D721Med (cell line): ENCODE measurements around the gene FANCE.

Source experiments
- DNase-seq: peaks from one replicate; pipeline ENCODE4 v3.0.0; 2011; ENCODE audit warnings: low spot score; ENCODE audit not compliant: insufficient read length
- FAIRE-seq: peaks from 2 replicates; lab custom pipeline; 2011; peaks lifted over from hg19 to GRCh38; lab: Jason Lieb, UNC
- TF ChIP-seq, protein P1 (sequence below): IDR thresholded peaks from 2 replicates; pipeline ENCODE4 v1.5.1; 2012; ENCODE audit warnings: mild to moderate bottlenecking, control low read depth; ENCODE audit not compliant: insufficient read depth; ENCODE audit errors: missing control alignments

The FANCE gene

DNA sequence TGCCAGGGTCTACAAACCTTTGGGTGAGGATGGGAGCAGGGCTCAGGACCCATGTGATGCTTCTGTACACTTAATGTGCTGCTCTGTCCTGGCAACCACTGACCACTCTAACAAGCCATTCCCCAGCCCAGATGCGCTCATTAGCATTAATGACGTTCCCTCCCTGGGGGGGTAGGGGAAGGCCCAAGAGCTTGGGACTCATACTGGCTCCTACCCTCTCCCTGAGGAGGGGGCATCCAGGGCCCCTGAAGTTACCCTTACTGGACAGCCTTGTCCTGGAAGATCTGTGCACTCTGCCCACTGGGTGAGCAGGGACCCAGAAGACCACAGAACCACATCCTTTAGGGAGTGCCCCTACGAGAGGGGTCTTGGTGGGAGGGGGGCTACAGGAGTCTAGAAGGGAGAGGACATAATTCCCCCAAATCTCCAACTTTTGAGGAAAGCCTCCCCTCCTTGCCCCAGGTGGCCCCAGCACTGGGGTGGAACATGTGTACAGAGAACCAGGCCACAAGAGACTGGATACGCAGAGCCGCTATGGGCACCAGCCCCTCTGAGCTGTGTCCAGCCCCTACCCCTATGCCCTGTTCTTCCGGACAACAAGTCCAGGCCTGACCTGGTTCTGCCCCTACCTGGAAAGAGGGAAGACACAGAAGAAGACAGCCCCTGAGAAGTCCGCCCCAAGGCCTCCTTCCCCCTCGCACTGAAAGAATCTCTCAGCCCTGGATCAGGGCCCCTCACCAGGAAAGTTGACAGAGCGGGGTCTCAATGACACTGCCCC is 43.3 kb downstream of the FANCE start:
- TF ChIP-seq, protein P1, sequence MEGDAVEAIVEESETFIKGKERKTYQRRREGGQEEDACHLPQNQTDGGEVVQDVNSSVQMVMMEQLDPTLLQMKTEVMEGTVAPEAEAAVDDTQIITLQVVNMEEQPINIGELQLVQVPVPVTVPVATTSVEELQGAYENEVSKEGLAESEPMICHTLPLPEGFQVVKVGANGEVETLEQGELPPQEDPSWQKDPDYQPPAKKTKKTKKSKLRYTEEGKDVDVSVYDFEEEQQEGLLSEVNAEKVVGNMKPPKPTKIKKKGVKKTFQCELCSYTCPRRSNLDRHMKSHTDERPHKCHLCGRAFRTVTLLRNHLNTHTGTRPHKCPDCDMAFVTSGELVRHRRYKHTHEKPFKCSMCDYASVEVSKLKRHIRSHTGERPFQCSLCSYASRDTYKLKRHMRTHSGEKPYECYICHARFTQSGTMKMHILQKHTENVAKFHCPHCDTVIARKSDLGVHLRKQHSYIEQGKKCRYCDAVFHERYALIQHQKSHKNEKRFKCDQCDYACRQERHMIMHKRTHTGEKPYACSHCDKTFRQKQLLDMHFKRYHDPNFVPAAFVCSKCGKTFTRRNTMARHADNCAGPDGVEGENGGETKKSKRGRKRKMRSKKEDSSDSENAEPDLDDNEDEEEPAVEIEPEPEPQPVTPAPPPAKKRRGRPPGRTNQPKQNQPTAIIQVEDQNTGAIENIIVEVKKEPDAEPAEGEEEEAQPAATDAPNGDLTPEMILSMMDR: no peak
- DNase-seq (no peak), FAIRE-seq (no peak)

DNA sequence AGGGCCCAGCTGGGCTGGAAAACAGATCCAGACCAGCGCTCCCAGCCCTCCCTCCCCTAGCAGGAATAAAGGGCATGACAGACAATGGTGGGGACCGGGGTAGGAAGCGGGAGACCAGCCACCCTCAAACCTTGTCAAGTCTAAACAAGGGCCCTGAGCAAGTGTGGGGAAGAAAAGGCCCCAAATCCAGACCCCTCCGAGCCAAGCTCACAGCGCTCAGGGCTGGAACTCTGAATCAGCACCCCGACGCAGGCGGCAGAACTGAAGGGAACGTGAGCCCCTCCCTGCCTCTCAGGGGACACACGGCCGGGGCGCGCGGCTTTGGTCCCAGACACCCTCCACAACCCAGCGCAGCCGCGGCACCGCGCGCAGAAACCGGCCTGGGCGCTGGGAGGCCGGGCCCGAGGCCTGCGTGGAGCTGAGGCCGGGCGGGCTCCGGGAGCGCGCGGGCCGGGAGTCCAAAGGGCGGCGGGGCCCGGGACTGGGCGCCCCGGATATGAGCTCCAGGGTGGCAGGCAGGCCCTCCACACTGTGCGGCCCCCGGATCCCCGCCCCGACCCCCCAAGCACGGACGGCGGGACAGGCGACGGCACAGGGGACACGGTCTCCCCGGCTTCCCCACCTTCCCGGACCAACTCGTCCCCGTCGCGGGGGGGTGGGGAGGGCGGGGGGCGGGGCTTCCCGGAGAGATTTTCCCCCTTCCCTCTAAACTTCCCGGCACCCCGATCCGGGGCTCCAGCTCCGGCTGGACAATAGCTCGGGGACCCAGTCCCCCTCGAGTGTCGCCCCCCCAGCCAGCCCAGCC is 44.1 kb downstream of the FANCE start:
- FAIRE-seq (no peak), DNase-seq (peak; percentile 74)

DNA sequence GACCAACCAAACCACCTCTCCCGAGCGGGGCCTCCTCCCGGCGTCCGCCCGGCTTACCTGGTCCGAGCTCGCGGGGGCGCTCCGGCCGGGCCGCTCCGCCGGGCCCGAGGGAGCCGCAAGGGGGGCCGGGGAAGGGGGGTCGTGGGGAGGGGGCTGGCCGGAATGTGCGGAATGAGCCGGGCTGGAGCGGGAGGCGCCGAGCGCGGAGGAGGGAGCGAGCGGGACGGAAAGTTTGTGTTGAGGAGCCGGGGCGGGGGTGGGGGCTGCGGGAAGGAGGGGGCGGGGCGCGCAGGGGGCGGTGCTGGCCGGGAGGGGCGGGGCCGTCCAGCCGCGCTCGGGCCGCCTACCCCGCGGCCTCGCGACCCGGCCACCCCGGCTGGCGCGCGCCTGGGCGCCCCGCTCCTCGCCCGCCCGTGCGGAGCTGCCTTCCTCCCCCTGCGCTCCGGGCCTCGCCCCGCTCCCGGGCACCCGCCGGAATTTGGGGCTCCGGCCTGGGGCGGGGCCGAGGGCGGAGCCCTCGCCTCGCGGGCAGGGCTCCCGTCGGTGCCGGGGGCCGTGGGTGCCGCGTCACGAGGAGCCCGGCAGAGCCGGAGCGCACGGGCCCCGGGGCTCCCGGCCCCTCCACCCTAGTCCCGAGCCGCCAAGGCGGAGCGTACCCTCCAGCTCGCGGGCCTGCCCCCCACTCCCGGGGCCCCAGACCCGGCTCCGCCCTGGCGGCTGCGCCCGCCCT is 44.9 kb downstream of the FANCE start, which contains the start of gene TEAD3:
Gene TEAD3, minus strand, starts transcription at position 239 of the 730 bp plus-strand sequence.
- FAIRE-seq: no peak

More for the DNA sequence above, 44.1 kb downstream of the FANCE start:
- TF ChIP-seq, protein P1: no peak

DNA sequence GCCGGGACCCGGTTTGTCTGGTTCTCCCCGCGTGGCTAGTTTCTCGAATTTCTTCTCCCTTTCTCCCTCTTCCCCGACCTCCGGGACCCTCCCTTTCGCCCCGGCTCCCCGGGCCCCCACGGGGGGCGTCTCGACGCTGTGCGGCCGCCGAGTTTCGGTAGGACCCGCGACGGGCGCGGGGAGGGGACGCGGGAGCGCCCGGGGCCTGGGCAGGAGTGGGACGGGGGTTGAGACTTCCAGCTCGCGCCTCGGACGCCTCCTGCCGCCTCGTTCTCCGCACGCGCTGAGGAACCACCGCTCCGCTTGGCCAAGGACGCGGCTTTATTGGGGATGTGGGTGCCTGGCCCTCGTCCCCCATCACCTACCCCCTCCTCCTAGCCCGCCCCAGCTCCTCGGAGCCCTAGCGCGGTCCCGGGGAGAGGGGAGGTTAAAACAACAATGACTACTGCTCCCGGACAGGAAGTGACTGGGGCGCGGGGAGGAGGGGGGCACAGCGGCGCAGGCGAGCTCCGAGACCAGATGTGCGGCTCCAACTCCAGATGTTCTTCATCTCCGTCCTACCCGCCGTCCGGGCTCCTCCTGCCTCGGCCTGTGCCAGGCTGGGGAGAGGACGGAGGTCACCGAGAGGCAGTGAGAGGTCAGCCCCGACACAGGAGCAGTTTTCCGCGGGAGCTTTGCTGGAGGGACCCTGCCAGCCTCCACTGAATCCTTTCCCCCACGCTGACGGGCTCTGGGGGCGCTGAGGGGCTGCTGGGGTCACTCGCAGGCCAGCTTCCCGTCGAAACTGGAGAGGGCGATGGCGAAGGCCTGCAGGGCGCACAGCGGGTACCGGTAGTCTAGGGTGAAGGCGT is 45.7 kb downstream of the FANCE start:
- FAIRE-seq (no peak), DNase-seq (no peak)
- TF ChIP-seq, protein P1: no peak

More for the DNA sequence above, 44.9 kb downstream of the FANCE start, which contains the start of gene TEAD3:
- TF ChIP-seq, protein P1: no peak
- DNase-seq: peak; percentile 90

DNA sequence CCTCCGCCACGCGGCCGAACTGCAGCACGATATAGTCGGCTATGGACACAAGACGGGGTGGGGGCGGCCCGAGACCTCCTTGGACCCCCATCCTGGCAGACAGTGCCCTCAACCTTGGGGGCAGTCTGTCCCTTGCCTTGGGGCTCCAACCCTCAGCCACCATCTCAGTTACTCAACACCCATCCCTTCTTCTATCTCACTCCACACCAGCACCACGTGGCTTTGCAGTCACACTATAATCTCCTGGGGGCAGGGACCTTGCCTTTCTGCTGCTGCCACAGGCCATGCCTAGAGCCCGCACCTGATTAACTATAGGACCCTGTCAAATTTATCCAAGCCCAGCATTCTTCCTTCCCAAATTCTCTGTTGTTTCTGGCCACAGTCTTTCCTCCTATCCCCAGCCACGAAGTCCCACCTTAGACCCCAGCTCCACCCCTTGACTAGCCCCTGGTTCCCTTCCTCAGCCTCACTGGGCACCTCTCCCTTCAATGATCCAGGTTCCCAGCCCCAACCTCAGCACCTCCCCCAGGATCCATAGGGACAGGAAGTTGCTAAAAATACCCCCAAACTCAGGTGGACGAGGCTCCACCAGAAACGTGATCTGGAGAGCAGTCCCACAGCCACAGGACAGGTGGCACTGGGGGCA is 46.4 kb downstream of the FANCE start:
- no peak for FAIRE-seq
- no peak for DNase-seq
- TF ChIP-seq, protein P1: no peak

DNA sequence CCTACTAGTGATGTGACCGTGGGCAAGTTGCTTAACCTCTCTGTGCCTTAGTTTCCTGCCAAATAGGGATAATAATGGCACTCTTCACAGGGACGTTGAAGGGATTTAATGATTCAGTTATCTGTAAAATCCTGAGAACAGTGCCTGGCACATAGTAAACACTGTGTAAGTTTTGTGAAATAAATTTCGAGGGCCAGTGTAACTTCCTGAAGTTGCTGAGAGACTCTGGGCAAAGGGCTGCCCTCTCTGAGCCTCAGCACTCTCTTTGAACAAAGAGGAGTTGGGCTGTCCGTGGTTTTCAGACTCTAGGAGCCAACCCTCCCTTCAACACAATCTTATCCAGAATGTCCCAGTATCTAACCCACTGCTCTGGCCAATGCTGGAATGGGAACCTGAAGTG is 47.2 kb downstream of the FANCE start:
- no peak for FAIRE-seq
- TF ChIP-seq, protein P1: no peak
- no peak for DNase-seq
